ENCODE measurements around the gene PCDHGA3.
"Not testable (repeated sequence)": the region's sequence is repeated elsewhere in the genome, so short reads cannot be mapped to it uniquely, and the experiment has no call there.

Gene PCDHGA3

DNA sequence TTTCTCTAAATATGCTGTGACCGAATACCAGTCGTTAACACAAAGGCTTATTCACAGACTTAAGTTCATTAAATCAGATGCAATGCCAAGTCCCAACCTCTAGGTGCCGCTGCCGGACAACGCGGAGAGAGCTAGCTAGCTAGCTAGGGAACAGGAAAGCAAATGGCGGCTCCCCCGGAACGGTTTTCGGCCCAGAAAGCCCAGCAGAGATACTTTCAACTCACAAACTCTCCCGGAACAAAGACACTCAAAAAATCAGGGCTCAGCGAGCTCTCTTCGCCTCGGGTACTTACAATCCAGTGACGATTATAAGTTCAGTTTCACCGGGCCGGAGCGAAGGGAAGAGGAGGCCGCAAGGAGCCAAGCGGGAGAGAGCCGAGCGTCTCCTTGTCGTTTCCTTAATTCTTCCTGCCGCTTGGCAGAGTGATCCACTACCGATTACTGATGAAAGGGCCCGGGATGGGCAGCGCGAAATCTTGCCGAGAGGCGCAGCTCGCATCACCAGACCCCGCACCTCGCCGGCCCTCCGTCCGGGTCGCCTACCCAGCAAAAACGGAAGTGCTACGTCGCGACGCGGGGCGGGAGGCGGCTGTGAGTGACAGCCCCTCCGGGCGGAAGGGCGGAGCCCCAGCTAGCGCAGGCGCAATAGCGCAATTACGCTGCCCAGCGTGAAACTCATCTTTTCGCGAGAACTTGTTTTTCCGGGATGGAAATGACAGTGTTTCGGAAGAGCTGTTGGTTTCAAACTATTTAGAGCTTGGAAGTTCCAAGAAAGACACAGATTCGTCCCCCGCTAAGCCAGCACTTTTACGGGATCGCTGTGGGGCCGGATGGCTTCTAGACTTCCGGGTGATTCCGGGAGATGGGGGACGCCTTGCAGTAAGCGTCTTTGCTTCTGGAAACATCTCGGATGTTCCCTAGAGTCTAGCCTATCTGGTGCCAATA is 23.1 kb upstream of the PCDHGA3 start, which contains the start of gene TAF7:
TSS of gene TAF7 (minus strand) at position 560 of the 945 bp plus-strand sequence. CDS start 740 bp downstream, outside the sequence.
- peak; percentile 96 for TF ChIP-seq POLR2AphosphoS5 (IDR thresholded peaks at IDR 0.05; ENCODE audit: borderline replicate concordance, low read depth, low read length)
- no peak for TF ChIP-seq EZH2 (IDR thresholded peaks at IDR 0.05)
- TF ChIP-seq FOXP2 (optimal IDR thresholded peaks at IDR 0.05; ENCODE audit: control extremely low read depth, extremely low read length, insufficient read depth): no peak
- peak within 1 kb of the TSS; percentile 92 for H3K4me3 ChIP-seq
- H3K36me3 ChIP-seq (ENCODE audit: insufficient read depth, low read length): peaks cover 43% of the 10 kb centered on the region
- H3K9me3 ChIP-seq (ENCODE audit: low read depth, low read length): peaks cover 28% of the 10 kb centered on the region
- peak; percentile 86 for DNase-seq (ENCODE audit: low read depth, low spot score)
- H3K9ac ChIP-seq (ENCODE audit: insufficient read length): peak within 1 kb of the TSS; percentile 99
- H3K27ac ChIP-seq: peak within 1 kb of the TSS; percentile 98

DNA sequence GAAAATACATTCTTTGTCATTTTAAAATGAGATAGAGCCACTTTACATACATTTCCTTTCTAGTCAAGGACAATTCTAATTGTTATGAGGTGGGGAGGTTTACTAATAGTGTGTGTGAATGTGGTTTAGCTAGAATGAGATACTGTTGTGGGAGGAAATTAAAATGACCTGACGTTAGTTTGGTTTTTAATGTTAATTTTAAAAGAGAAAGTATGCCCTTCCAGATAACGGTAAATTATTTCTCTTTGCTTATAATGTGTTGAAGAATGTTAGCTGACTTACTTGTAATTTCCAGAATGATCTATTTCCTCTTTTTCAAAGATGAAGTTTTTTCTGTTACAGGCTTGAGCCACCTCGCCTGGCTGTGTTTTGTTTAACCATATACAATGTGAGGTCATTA is 21.4 kb upstream of the PCDHGA3 start:
- Histone ChIP-seq H3K9ac (ENCODE audit: insufficient read length) (no peak overlapping the region), H3K36me3 (ENCODE audit: insufficient read depth, low read length) (peaks cover 25% of the 10 kb centered on the region), H3K9me3 (ENCODE audit: low read depth, low read length) (peaks cover 23% of the 10 kb centered on the region), H3K27ac (no peak overlapping the region), H3K4me3 (no peak overlapping the region)
- TF ChIP-seq EZH2 (IDR thresholded peaks at IDR 0.05) (no peak), POLR2AphosphoS5 (IDR thresholded peaks at IDR 0.05; ENCODE audit: borderline replicate concordance, low read depth, low read length) (no peak), FOXP2 (optimal IDR thresholded peaks at IDR 0.05; ENCODE audit: control extremely low read depth, extremely low read length, insufficient read depth) (no peak)
- no peak for DNase-seq (ENCODE audit: low read depth, low spot score)

DNA sequence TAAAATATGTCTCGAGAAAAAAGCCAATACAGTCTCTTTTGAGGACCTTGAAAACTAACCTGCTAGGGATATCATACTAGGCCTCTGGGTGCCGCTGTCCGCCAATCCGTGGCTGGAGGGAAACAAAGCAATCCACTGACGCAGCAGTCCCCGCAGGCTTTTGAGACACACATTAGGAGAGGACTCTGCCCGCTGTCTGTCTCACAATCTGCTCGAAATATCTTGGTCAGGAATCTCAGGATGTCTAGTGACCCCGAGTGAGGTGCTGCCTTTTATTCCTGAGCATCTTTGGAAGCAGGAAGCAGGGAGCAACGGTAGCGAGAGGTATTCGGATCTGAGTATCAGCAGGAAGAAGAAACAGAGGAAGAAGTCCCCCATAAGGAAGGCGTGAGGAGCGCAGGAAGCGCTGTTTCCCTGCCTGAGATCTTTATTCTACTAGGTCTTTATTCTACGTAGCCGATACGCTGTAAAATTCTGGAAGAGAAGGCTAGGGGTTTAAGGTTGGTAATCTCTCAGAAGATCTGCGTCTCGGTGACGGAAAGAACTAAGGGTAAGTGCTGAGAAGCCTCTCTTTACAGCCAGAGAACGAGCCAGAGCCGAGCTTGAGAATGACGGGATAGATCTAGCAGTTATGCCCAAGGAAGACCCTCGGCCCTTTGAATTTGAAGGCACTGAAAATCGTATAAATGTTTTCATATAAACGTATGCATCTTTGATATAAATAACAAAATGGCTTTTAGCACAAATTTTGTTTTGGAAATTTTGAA is 17.4 kb upstream of the PCDHGA3 start:
- Histone ChIP-seq H3K4me3 (no peak overlapping the region), H3K36me3 (ENCODE audit: insufficient read depth, low read length) (no peaks in the 10 kb centered on the region), H3K9me3 (ENCODE audit: low read depth, low read length) (no peaks in the 10 kb centered on the region; the same call in 1 of the 2 replicates), H3K27ac (no peak overlapping the region), H3K9ac (ENCODE audit: insufficient read length) (no peak overlapping the region)
- no peak for DNase-seq (ENCODE audit: low read depth, low spot score)
- no peak for TF ChIP-seq POLR2AphosphoS5 (IDR thresholded peaks at IDR 0.05; ENCODE audit: borderline replicate concordance, low read depth, low read length)
- TF ChIP-seq EZH2 (IDR thresholded peaks at IDR 0.05): no peak
- TF ChIP-seq FOXP2 (optimal IDR thresholded peaks at IDR 0.05; ENCODE audit: control extremely low read depth, extremely low read length, insufficient read depth): no peak

DNA sequence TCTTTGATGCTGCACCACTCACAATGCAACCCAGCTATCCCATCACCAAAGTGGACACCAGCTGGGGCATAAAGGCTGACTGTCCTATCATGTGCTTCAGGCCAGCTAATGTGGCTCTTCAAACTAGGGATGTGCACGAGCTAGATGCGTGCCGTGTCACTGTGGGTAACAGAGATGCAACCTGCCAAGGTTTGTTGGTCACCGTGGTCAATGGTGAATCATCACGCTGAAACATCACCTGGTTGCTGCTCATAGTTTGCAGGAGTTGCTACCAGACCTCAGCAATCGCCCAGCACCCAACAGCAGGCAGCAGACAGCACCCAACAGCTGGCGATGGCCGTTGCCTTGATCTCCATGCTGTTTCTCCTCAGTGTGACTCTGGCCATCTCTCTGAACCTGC is 15.4 kb upstream of the PCDHGA3 start:
- no peak overlapping the region for H3K9ac ChIP-seq (ENCODE audit: insufficient read length)
- no peaks in the 10 kb centered on the region for H3K36me3 ChIP-seq (ENCODE audit: insufficient read depth, low read length)
- no peak for TF ChIP-seq POLR2AphosphoS5 (IDR thresholded peaks at IDR 0.05; ENCODE audit: borderline replicate concordance, low read depth, low read length)
- TF ChIP-seq EZH2 (IDR thresholded peaks at IDR 0.05): no peak
- no peak for TF ChIP-seq FOXP2 (optimal IDR thresholded peaks at IDR 0.05; ENCODE audit: control extremely low read depth, extremely low read length, insufficient read depth)
- no peak overlapping the region for H3K4me3 ChIP-seq
- H3K27ac ChIP-seq: no peak overlapping the region
- H3K9me3 ChIP-seq (ENCODE audit: low read depth, low read length): no peaks in the 10 kb centered on the region
- no peak for DNase-seq (ENCODE audit: low read depth, low spot score)

GRCh38 chr5:141330299-141331080 is 13.1 kb upstream of the PCDHGA3 start, which contains the start of gene PCDHGA1:
Gene PCDHGA1 (plus strand): TSS chr5:141330514.
- no peak within 1 kb of the TSS for H3K9ac ChIP-seq (ENCODE audit: insufficient read length)
- no peaks in the 10 kb centered on the region for H3K36me3 ChIP-seq (ENCODE audit: insufficient read depth, low read length)
- no peak for TF ChIP-seq EZH2 (IDR thresholded peaks at IDR 0.05)
- TF ChIP-seq FOXP2 (optimal IDR thresholded peaks at IDR 0.05; ENCODE audit: control extremely low read depth, extremely low read length, insufficient read depth): no peak
- no peak for TF ChIP-seq POLR2AphosphoS5 (IDR thresholded peaks at IDR 0.05; ENCODE audit: borderline replicate concordance, low read depth, low read length)
- no peak for DNase-seq (ENCODE audit: low read depth, low spot score)
- H3K27ac ChIP-seq: no peak within 1 kb of the TSS
- no peaks in the 10 kb centered on the region for H3K9me3 ChIP-seq (ENCODE audit: low read depth, low read length)
- peak within 1 kb of the TSS; percentile 41; the same call in 1 of the 2 replicates for H3K4me3 ChIP-seq

DNA sequence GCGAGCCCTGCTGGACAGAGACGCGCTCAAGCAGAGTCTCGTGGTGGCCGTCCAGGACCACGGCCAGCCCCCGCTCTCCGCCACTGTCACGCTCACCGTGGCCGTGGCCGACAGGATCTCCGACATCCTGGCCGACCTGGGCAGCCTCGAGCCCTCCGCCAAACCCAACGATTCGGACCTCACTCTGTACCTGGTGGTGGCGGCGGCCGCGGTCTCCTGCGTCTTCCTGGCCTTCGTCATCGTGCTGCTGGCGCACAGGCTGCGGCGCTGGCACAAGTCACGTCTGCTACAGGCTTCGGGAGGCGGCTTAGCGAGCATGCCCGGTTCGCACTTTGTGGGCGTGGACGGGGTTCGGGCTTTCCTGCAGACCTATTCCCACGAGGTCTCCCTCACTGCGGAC is 11.1 kb upstream of the PCDHGA3 start:
- not testable (repeated sequence) for H3K36me3 ChIP-seq (ENCODE audit: insufficient read depth, low read length); H3K9me3 ChIP-seq (ENCODE audit: low read depth, low read length); H3K9ac ChIP-seq (ENCODE audit: insufficient read length); DNase-seq (ENCODE audit: low read depth, low spot score); H3K27ac ChIP-seq; H3K4me3 ChIP-seq

- Histone ChIP-seq H3K9ac (ENCODE audit: insufficient read length) (no peak within 1 kb of the TSS), H3K9me3 (ENCODE audit: low read depth, low read length) (no peaks in the 10 kb centered on the region; the same call in 1 of the 2 replicates), H3K36me3 (ENCODE audit: insufficient read depth, low read length) (no peaks in the 10 kb centered on the region), H3K27ac (no peak within 1 kb of the TSS), H3K4me3 (no peak within 1 kb of the TSS)
- TF ChIP-seq EZH2 (IDR thresholded peaks at IDR 0.05): no peak
- TF ChIP-seq FOXP2 (optimal IDR thresholded peaks at IDR 0.05; ENCODE audit: control extremely low read depth, extremely low read length, insufficient read depth): no peak
- no peak for TF ChIP-seq POLR2AphosphoS5 (IDR thresholded peaks at IDR 0.05; ENCODE audit: borderline replicate concordance, low read depth, low read length)
- no peak for DNase-seq (ENCODE audit: low read depth, low spot score)
These were observed 4.9 kb upstream of the PCDHGA3 start, which contains the start of gene PCDHGA2 for GRCh38 chr5:141338538-141339306. Gene PCDHGA2 (plus strand): TSS chr5:141338760.

DNA sequence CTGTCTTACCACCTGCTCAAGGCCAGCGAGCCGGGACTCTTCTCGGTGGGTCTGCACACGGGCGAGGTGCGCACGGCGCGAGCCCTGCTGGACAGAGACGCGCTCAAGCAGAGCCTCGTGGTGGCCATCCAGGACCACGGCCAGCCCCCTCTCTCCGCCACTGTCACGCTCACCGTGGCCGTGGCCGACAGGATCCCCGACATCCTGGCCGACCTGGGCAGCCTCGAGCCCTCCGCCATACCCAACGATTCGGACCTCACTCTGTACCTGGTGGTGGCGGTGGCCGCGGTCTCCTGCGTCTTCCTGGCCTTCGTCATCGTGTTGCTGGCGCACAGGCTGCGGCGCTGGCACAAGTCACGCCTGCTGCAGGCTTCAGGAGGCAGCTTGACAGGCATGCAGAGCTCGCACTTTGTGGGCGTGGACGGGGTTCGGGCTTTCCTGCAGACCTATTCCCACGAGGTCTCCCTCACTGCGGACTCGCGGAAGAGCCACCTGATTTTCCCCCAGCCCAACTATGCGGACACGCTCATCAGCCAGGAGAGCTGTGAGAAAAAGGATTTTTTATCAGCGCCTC is 2.8 kb upstream of the PCDHGA3 start:
- DNase-seq (ENCODE audit: low read depth, low spot score); H3K9me3 ChIP-seq (ENCODE audit: low read depth, low read length); H3K9ac ChIP-seq (ENCODE audit: insufficient read length): not testable (repeated sequence)

More for the DNA sequence above, 2.8 kb upstream of the PCDHGA3 start:
- H3K4me3 ChIP-seq; H3K27ac ChIP-seq; H3K36me3 ChIP-seq (ENCODE audit: insufficient read depth, low read length): not testable (repeated sequence)
